SK-N-SH treated with all-trans-retinoic acid at 6 μM for 48 hours (cell line): ENCODE results near the gene ALK.
A peak's percentile ranks its signal among the peaks of the same experiment; 100 is the strongest.

ENCODE experiments used
- ATAC-seq: fragments of 200-7000 bp; cut with Tn5 transposase; 3 replicates; pipeline ENCODE4 v1.9.1; 2020; ENCODE audit warnings: mild to moderate bottlenecking, moderate library complexity
- ARNTL ChIP-seq: fragments of 450-650 bp; formaldehyde crosslinking; IDR thresholded peaks from 2 replicates; pipeline ENCODE4 v1.5.0; 2020; ENCODE audit warnings: low read depth, mild to moderate bottlenecking, moderate library complexity, borderline replicate concordance
- BACH2 ChIP-seq: fragments of 250-450 bp; sonication (Bioruptor Pico); IDR thresholded peaks from 2 replicates; pipeline ENCODE4 v1.9.0; 2021; ENCODE audit warnings: mild to moderate bottlenecking, borderline replicate concordance
- CSDC2 ChIP-seq: fragments of 250-450 bp; sonication (Bioruptor Pico); IDR thresholded peaks from 2 replicates; pipeline ENCODE4 v1.5.0; 2020; ENCODE audit warnings: mild to moderate bottlenecking, moderate library complexity
- ESRRG ChIP-seq: fragments of 250-450 bp; sonication (Bioruptor Pico); IDR thresholded peaks from 2 replicates; pipeline ENCODE4 v1.6.1; 2021; ENCODE audit warnings: mild to moderate bottlenecking
- GLIS3 ChIP-seq: fragments of 250-450 bp; sonication (Bioruptor Pico); IDR thresholded peaks from 2 replicates; pipeline ENCODE4 v1.5.0; 2020; ENCODE audit warnings: mild to moderate bottlenecking, moderate library complexity
- ISL1 ChIP-seq: fragments of 250-450 bp; sonication (Bioruptor Pico); IDR thresholded peaks from 2 replicates; pipeline ENCODE4 v2.1.2; 2022; ENCODE audit warnings: mild to moderate bottlenecking, moderate library complexity
- OSR1 ChIP-seq: fragments of 250-450 bp; sonication (Bioruptor Pico); IDR thresholded peaks from 2 replicates; pipeline ENCODE4 v1.8.0; 2022; ENCODE audit warnings: moderate library complexity, mild to moderate bottlenecking, inconsistent platforms
- PPARA ChIP-seq: fragments of 250-450 bp; sonication (Bioruptor Pico); IDR thresholded peaks from 2 replicates; pipeline ENCODE4 v1.5.0; 2020; ENCODE audit warnings: mild to moderate bottlenecking, borderline replicate concordance
- RARB ChIP-seq: fragments of 250-450 bp; sonication (Bioruptor Pico); IDR thresholded peaks from 2 replicates; pipeline ENCODE4 v1.8.0; 2021; ENCODE audit warnings: mild to moderate bottlenecking, moderate library complexity
- SNAI2 ChIP-seq: fragments of 250-450 bp; sonication (Bioruptor Pico); IDR thresholded peaks from 2 replicates; pipeline ENCODE4 v1.5.0; 2020; ENCODE audit warnings: mild to moderate bottlenecking, moderate library complexity
- TCF4 ChIP-seq: fragments of 250-450 bp; sonication (Bioruptor Pico); IDR thresholded peaks from 2 replicates; pipeline ENCODE4 v1.8.0; 2021; ENCODE audit warnings: mild to moderate bottlenecking, moderate library complexity, borderline replicate concordance
- TOX ChIP-seq: fragments of 250-450 bp; sonication (Bioruptor Pico); IDR thresholded peaks from 2 replicates; pipeline ENCODE4 v1.8.0; 2021; ENCODE audit warnings: mild to moderate bottlenecking, moderate library complexity, borderline replicate concordance
- ZC3H10 ChIP-seq: fragments of 250-450 bp; sonication (Bioruptor Pico); IDR thresholded peaks from 2 replicates; pipeline ENCODE4 v1.5.1; 2021; ENCODE audit warnings: mild to moderate bottlenecking, moderate library complexity
- ZFP3 ChIP-seq: fragments of 250-450 bp; sonication (Bioruptor Pico); IDR thresholded peaks from 2 replicates; pipeline ENCODE4 v1.5.0; 2020; ENCODE audit warnings: mild to moderate bottlenecking, moderate library complexity
- ZFP30 ChIP-seq: fragments of 450-650 bp; formaldehyde crosslinking; IDR thresholded peaks from 2 replicates; pipeline ENCODE4 v1.5.0; 2022; ENCODE audit warnings: mild to moderate bottlenecking, moderate library complexity
- ZNF70 ChIP-seq: fragments of 450-650 bp; formaldehyde crosslinking; IDR thresholded peaks from 2 replicates; pipeline ENCODE4 v1.5.0; 2020; ENCODE audit warnings: mild to moderate bottlenecking, moderate library complexity
- ZNF8 ChIP-seq: fragments of 450-650 bp; formaldehyde crosslinking; IDR thresholded peaks from 2 replicates; pipeline ENCODE4 v1.5.0; 2020; ENCODE audit warnings: mild to moderate bottlenecking, moderate library complexity
- TF ChIP-seq, protein P1 (sequence below): fragments of 250-450 bp; sonication (Bioruptor Pico); IDR thresholded peaks from 2 replicates; pipeline ENCODE4 v1.5.1; 2020; ENCODE audit warnings: low read depth, mild to moderate bottlenecking, moderate library complexity
- TF ChIP-seq, protein P2 (sequence below): fragments of 250-450 bp; sonication (Bioruptor Pico); IDR thresholded peaks from 2 replicates; pipeline ENCODE4 v1.5.1; 2021; ENCODE audit warnings: mild to moderate bottlenecking, moderate library complexity
- TF ChIP-seq, protein P3 (sequence below): fragments of 250-450 bp; sonication (Bioruptor Pico); IDR thresholded peaks from 2 replicates; pipeline ENCODE4 v1.5.0; 2020; ENCODE audit warnings: mild to moderate bottlenecking, moderate library complexity
- TF ChIP-seq, protein P4 (sequence below): fragments of 250-450 bp; sonication (Bioruptor Pico); IDR thresholded peaks from 2 replicates; pipeline ENCODE4 v1.8.0; 2021; ENCODE audit warnings: low read depth, mild to moderate bottlenecking, moderate library complexity, borderline replicate concordance

The ALK gene

DNA sequence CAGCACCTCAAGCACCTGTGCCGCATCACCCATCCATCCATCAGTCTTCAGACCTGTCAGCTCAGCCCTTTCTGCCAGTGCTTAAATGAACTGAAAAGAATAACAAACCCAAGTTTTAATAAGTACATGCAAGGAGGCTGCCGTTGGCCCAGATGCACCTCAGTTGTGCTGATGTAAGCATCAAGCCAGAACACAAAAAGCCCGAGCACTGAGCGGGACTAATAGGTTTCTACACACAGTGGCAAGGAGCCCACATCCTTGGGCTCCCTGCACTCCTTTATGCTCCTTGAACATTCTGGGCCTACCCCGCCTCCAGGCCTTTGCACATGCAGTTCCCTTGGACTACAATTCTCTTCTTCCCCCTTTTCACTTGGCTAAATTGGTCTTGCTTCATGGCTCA is 165.6 kb downstream of the ALK start:
- ATAC-seq, result no peak
- TF ChIP-seq PPARA (no peak), TCF4 (CRISPR knock-in tag) (no peak), TOX (CRISPR knock-in tag) (no peak)

DNA sequence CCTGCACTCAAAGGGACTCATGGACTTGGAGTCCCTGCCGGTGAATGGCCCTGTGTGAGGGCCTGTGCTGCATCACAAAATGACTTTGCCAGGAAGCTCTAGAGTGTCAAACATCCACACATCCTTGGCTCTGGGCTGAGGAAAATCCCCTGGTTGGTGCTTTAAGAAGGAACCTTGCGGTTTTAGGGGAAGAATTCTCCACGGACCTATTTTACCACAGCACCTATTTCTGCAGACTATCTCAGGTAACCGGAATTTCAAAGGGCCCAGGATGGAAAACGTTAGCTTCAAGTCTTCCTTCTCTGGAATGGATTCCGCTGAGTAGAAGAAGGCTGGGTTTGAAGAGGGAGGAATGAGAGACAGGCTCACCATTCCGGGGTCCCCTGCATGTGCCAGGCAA is 166.2 kb downstream of the ALK start:
- no peak for ATAC-seq
- TF ChIP-seq ZFP30, result no peak
- TF ChIP-seq SNAI2, result no peak
- no peak for TF ChIP-seq OSR1 (CRISPR knock-in tag)
- TF ChIP-seq ZNF70 (CRISPR knock-in tag), result no peak
- no peak for TF ChIP-seq ISL1 (CRISPR knock-in tag)
- no peak for TF ChIP-seq GLIS3 (CRISPR knock-in tag)
- TF ChIP-seq ZC3H10 (CRISPR knock-in tag), result no peak
- TF ChIP-seq ESRRG (CRISPR knock-in tag), result no peak
- no peak for TF ChIP-seq RARB
- TF ChIP-seq BACH2 (CRISPR knock-in tag), result no peak
- TF ChIP-seq, protein P1, sequence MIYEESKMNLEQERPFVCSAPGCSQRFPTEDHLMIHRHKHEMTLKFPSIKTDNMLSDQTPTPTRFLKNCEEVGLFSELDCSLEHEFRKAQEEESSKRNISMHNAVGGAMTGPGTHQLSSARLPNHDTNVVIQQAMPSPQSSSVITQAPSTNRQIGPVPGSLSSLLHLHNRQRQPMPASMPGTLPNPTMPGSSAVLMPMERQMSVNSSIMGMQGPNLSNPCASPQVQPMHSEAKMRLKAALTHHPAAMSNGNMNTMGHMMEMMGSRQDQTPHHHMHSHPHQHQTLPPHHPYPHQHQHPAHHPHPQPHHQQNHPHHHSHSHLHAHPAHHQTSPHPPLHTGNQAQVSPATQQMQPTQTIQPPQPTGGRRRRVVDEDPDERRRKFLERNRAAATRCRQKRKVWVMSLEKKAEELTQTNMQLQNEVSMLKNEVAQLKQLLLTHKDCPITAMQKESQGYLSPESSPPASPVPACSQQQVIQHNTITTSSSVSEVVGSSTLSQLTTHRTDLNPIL (CRISPR knock-in tag), result no peak
- TF ChIP-seq, protein P2, sequence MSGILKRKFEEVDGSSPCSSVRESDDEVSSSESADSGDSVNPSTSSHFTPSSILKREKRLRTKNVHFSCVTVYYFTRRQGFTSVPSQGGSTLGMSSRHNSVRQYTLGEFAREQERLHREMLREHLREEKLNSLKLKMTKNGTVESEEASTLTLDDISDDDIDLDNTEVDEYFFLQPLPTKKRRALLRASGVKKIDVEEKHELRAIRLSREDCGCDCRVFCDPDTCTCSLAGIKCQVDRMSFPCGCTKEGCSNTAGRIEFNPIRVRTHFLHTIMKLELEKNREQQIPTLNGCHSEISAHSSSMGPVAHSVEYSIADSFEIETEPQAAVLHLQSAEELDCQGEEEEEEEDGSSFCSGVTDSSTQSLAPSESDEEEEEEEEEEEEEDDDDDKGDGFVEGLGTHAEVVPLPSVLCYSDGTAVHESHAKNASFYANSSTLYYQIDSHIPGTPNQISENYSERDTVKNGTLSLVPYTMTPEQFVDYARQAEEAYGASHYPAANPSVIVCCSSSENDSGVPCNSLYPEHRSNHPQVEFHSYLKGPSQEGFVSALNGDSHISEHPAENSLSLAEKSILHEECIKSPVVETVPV (CRISPR knock-in tag), result no peak
- no peak for TF ChIP-seq CSDC2 (CRISPR knock-in tag)
- no peak for TF ChIP-seq ZNF8 (CRISPR knock-in tag)
- TF ChIP-seq ARNTL (CRISPR knock-in tag), result no peak
- no peak for TF ChIP-seq TCF4 (CRISPR knock-in tag)
- TF ChIP-seq, protein P3, sequence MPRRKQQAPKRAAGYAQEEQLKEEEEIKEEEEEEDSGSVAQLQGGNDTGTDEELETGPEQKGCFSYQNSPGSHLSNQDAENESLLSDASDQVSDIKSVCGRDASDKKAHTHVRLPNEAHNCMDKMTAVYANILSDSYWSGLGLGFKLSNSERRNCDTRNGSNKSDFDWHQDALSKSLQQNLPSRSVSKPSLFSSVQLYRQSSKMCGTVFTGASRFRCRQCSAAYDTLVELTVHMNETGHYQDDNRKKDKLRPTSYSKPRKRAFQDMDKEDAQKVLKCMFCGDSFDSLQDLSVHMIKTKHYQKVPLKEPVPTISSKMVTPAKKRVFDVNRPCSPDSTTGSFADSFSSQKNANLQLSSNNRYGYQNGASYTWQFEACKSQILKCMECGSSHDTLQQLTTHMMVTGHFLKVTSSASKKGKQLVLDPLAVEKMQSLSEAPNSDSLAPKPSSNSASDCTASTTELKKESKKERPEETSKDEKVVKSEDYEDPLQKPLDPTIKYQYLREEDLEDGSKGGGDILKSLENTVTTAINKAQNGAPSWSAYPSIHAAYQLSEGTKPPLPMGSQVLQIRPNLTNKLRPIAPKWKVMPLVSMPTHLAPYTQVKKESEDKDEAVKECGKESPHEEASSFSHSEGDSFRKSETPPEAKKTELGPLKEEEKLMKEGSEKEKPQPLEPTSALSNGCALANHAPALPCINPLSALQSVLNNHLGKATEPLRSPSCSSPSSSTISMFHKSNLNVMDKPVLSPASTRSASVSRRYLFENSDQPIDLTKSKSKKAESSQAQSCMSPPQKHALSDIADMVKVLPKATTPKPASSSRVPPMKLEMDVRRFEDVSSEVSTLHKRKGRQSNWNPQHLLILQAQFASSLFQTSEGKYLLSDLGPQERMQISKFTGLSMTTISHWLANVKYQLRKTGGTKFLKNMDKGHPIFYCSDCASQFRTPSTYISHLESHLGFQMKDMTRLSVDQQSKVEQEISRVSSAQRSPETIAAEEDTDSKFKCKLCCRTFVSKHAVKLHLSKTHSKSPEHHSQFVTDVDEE (CRISPR knock-in tag), result no peak
- TF ChIP-seq, protein P4, sequence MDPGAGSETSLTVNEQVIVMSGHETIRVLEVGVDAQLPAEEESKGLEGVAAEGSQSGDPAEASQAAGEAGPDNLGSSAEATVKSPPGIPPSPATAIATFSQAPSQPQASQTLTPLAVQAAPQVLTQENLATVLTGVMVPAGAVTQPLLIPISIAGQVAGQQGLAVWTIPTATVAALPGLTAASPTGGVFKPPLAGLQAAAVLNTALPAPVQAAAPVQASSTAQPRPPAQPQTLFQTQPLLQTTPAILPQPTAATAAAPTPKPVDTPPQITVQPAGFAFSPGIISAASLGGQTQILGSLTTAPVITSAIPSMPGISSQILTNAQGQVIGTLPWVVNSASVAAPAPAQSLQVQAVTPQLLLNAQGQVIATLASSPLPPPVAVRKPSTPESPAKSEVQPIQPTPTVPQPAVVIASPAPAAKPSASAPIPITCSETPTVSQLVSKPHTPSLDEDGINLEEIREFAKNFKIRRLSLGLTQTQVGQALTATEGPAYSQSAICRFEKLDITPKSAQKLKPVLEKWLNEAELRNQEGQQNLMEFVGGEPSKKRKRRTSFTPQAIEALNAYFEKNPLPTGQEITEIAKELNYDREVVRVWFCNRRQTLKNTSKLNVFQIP (CRISPR knock-in tag), result no peak
- TF ChIP-seq PPARA, result no peak
- no peak for TF ChIP-seq ZFP3 (CRISPR knock-in tag)

DNA sequence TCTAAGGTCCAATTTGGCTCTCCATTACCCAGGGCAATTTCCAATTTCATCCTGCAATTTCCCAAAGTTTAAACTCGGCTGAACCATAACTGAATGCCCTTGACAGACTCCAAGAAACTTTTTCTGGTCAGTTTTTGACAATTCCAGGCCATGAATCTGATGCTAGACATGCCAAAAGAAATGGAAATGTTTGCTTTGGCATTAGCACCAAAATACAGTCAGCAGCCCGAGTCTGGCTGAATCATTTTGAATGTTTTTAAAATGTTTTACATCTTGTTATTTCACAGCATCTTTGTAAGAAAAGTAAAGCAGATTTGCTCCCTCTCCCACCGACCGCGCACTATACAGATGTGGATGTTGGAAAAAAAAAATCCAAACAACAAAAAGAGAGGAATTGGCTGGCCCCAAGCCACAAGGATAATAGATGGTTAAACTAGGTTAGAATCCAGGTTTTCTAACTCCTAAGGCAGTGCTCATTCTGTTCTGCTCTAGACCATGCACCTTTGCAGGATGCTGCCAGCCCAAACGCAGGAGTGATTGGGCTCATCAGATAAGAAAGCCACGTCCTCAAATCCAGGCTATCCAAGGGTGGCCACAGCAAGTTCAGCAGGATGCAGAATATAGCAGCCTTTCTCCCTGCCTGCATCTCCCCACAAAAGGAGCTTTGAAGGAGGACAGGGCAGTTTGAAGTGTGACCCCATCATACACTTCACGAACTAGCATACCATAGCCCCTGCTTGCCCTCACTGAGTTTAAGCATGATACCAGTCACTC is 167.5 kb downstream of the ALK start:
- ATAC-seq, result no peak
- TF ChIP-seq, protein P3 (CRISPR knock-in tag), result no peak
- TF ChIP-seq ZFP3 (CRISPR knock-in tag) (no peak), ISL1 (CRISPR knock-in tag) (0 out of 2 replicates have a peak, but pooled peaks have one; percentile 24), OSR1 (CRISPR knock-in tag) (no peak), ESRRG (CRISPR knock-in tag) (no peak), BACH2 (CRISPR knock-in tag) (no peak), ZNF70 (CRISPR knock-in tag) (no peak), ZFP30 (no peak)
